Fibroblast of lung (primary cell): Measurements from ENCODE around the gene ANKS1B.

Source experiments
- CTCF ChIP-seq, 2 donors: IDR thresholded peaks in 1 of 2; conservative IDR thresholded peaks in 1 of 2; 1 replicate in 1 of 2; 2 replicates in 1 of 2; pipeline ENCODE4 v1.5.1; 2011 to 2012; ENCODE audit warnings: low read length in 2 of 2, control low read depth in 1 of 2, inconsistent platforms in 1 of 2, low read depth in 1 of 2, mild to moderate bottlenecking in 1 of 2
- EZH2 ChIP-seq: IDR thresholded peaks from 2 replicates; pipeline ENCODE4 v1.5.1; 2012; ENCODE audit warnings: low read length, control low read depth, mild to moderate bottlenecking; ENCODE audit errors: missing control alignments

GRCh38 chr12:99558109-99558508, 426.6 kb downstream of the ANKS1B start:
- TF ChIP-seq CTCF (conservative IDR thresholded peaks at IDR 0.05 in 1 of 2, IDR thresholded peaks at IDR 0.05 in 1 of 2; ENCODE audit: low read depth in 1 of 2, low read length in 2 of 2): no peak
- no peak for TF ChIP-seq EZH2
